ENCODE data around the gene PARD6G.

DNA sequence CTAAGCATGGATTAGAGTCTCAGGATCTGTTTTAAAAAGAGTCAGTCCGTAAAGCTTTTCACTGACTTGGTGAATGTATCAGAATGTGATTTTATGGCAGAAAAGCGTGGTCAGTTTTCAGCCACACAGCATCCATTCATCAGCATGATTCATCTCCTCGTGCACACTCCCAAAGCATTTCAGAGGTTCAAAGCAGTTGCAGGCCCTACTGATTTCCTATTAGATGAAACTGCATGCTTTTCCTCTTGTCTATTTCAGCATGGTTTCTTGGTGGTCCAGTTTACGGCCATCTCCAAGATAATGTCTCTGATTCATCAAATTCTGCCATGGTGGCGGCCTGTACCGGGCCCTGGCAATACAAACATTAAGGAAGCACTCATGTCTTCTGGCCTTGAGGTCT, 4.8 kb upstream of the PARD6G start:
- TF ChIP-seq CTCF (conservative IDR thresholded peaks at IDR 0.05) (no peak), EZH2 (IDR thresholded peaks at IDR 0.05; ENCODE audit: low read depth) (no peak)
